MM.1S (cell line): ENCODE measurements around the gene ZNF628.

ENCODE experiments used
- CTCF ChIP-seq: fragments of 300-600 bp; sonication (generic); IDR thresholded peaks from 2 replicates; pipeline ENCODE4 v1.5.1; 2016; ENCODE audit warnings: antibody characterized with exemption, low read length, mixed read lengths
- EZH2 ChIP-seq: fragments of 300-600 bp; sonication (generic); optimal IDR thresholded peaks from 2 replicates; pipeline ENCODE3; 2017; ENCODE audit warnings: low read depth, mild to moderate bottlenecking, antibody characterized with exemption, low read length, mixed read lengths

GRCh38 chr19:55490478-55491432 lies 14.3 kb downstream of the ZNF628 start:
- TF ChIP-seq CTCF (no peak), EZH2 (no peak)
